ENCODE data around the gene ELOF1. TPM values are rescaled to one million over a fixed set of nuclear protein-coding genes. Genes with fewer than 3 reads are reported as not detected.

The ELOF1 gene
- polyA plus RNA-seq, 1 donor from 2014 or later, result 38.0 TPM

GRCh38 chr19:11538232-11539036, 20.6 kb downstream of the ELOF1 start, which contains the start of gene CNN1:
TSS of gene CNN1 (plus strand) at chr19:11538851. CDS start at chr19:11538928, 77 bp downstream.
- Histone ChIP-seq H2AFZ (ENCODE audit: low read depth, low read length) (no peak within 1 kb of the TSS), H4K20me1 (ENCODE audit: insufficient read depth) (no peaks in the 10 kb centered on the region), H3K4me3 (ENCODE audit: low read length) (no peak within 1 kb of the TSS), H3K27ac (ENCODE audit: low read length) (no peak within 1 kb of the TSS), H3K9ac (ENCODE audit: low read length) (no peak within 1 kb of the TSS), H3K79me2 (replicated peaks; ENCODE audit: insufficient read depth, low read length) (no peaks in the 10 kb centered on the region), H3K9me3 (ENCODE audit: low read length) (no peaks in the 10 kb centered on the region), H3K9me2 (ENCODE audit: insufficient read depth, low read length) (no peaks in the 10 kb centered on the region), H3F3A (ENCODE audit: insufficient read depth, low read length, poor library complexity, severe bottlenecking) (no peaks in the 10 kb centered on the region), H3K27me3 (ENCODE audit: insufficient read depth, low read depth, low read length) (no peaks in the 10 kb centered on the region), H3K36me3 (ENCODE audit: insufficient read depth, low read length) (no peaks in the 10 kb centered on the region), H3K4me2 (ENCODE audit: low read length) (no peak within 1 kb of the TSS)
- TF ChIP-seq EP300 (conservative IDR thresholded peaks at IDR 0.05; ENCODE audit: poor library complexity, severe bottlenecking), result no peak
- TF ChIP-seq RAD21 (conservative IDR thresholded peaks at IDR 0.05), result no peak
- no peak for TF ChIP-seq EZH2 (IDR thresholded peaks at IDR 0.05; ENCODE audit: borderline replicate concordance, insufficient read depth, low read length, poor library complexity, severe bottlenecking)
- no peak for TF ChIP-seq MXI1 (conservative IDR thresholded peaks at IDR 0.05; ENCODE audit: poor library complexity, severe bottlenecking)
- TF ChIP-seq REST (IDR thresholded peaks at IDR 0.05; ENCODE audit: borderline replicate concordance), result no peak
- no peak for TF ChIP-seq POLR2AphosphoS5 (IDR thresholded peaks at IDR 0.05)
- TF ChIP-seq CTCF (IDR thresholded peaks at IDR 0.05; ENCODE audit: poor library complexity, severe bottlenecking), result no peak
- TF ChIP-seq SMC3 (conservative IDR thresholded peaks at IDR 0.05; ENCODE audit: poor library complexity), result no peak
- no peak for TF ChIP-seq TAF1 (IDR thresholded peaks at IDR 0.05; ENCODE audit: low read depth)

GRCh38 chr19:11535792-11536595, 23.0 kb downstream of the ELOF1 start:
- Histone ChIP-seq H3K9me2 (ENCODE audit: insufficient read depth, low read length) (no peaks in the 10 kb centered on the region), H3K9me3 (ENCODE audit: low read length) (no peaks in the 10 kb centered on the region), H3K4me2 (ENCODE audit: low read length) (no peak overlapping the region), H3K36me3 (ENCODE audit: insufficient read depth, low read length) (no peaks in the 10 kb centered on the region), H3K79me2 (replicated peaks; ENCODE audit: insufficient read depth, low read length) (no peaks in the 10 kb centered on the region), H3K4me3 (ENCODE audit: low read length) (peak overlapping the region; percentile 57), H3K9ac (ENCODE audit: low read length) (peak overlapping the region; percentile 55), H3K27me3 (ENCODE audit: insufficient read depth, low read depth, low read length) (no peaks in the 10 kb centered on the region), H3F3A (ENCODE audit: insufficient read depth, low read length, poor library complexity, severe bottlenecking) (no peaks in the 10 kb centered on the region), H4K20me1 (ENCODE audit: insufficient read depth) (no peaks in the 10 kb centered on the region), H2AFZ (ENCODE audit: low read depth, low read length) (peak overlapping the region; percentile 69), H3K27ac (ENCODE audit: low read length) (no peak overlapping the region)
- TF ChIP-seq POLR2AphosphoS5 (IDR thresholded peaks at IDR 0.05), result peak; percentile 16
- peak; percentile 34 for TF ChIP-seq SMC3 (conservative IDR thresholded peaks at IDR 0.05; ENCODE audit: poor library complexity)
- TF ChIP-seq CTCF (IDR thresholded peaks at IDR 0.05; ENCODE audit: poor library complexity, severe bottlenecking), result peak; percentile 69
- no peak for TF ChIP-seq EP300 (conservative IDR thresholded peaks at IDR 0.05; ENCODE audit: poor library complexity, severe bottlenecking)

All from neural cell (in vitro differentiated cells).